Measurements from ENCODE around the gene FOXD4L6.
"Not testable (repeated sequence)": the region's sequence is repeated elsewhere in the genome, so short reads cannot be mapped to it uniquely, and the experiment has no call there.

The FOXD4L6 gene

GRCh38 chr9:41128581-41128980 is at the start of gene FOXD4L6:
Gene FOXD4L6 (minus strand): TSS chr9:41128681. CDS start chr9:41128383, 298 bp downstream.
- not testable (repeated sequence) for H3K4me1 Mint-ChIP-seq; H3K4me3 Mint-ChIP-seq; H3K36me3 Mint-ChIP-seq (ENCODE audit: low read depth); H3K9me3 Mint-ChIP-seq; H3K27ac Mint-ChIP-seq; H3K27me3 Mint-ChIP-seq (ENCODE audit: low read depth)

- not testable (repeated sequence) for H3K36me3 Mint-ChIP-seq (ENCODE audit: low read depth); H3K9me3 Mint-ChIP-seq; H3K4me1 Mint-ChIP-seq; H3K4me3 Mint-ChIP-seq; H3K27ac Mint-ChIP-seq; H3K27me3 Mint-ChIP-seq (ENCODE audit: low read depth)
Measured at GRCh38 chr9:41174994-41175393, 46.5 kb upstream of the FOXD4L6 start.

- not testable (repeated sequence) for H3K4me1 Mint-ChIP-seq; H3K4me3 Mint-ChIP-seq; H3K27me3 Mint-ChIP-seq (ENCODE audit: low read depth); H3K36me3 Mint-ChIP-seq (ENCODE audit: low read depth); H3K27ac Mint-ChIP-seq; H3K9me3 Mint-ChIP-seq
Measured at GRCh38 chr9:41150116-41150515, 21.6 kb upstream of the FOXD4L6 start.

- not testable (repeated sequence) for H3K9me3 Mint-ChIP-seq; H3K4me3 Mint-ChIP-seq; H3K27ac Mint-ChIP-seq; H3K36me3 Mint-ChIP-seq (ENCODE audit: low read depth); H3K4me1 Mint-ChIP-seq; H3K27me3 Mint-ChIP-seq (ENCODE audit: low read depth)
Measured at GRCh38 chr9:41141878-41142277, 13.4 kb upstream of the FOXD4L6 start.

GRCh38 chr9:41126746-41127446 is 1.6 kb downstream of the FOXD4L6 start:
- H3K9me3 Mint-ChIP-seq; H3K4me1 Mint-ChIP-seq; H3K27ac Mint-ChIP-seq; H3K27me3 Mint-ChIP-seq (ENCODE audit: low read depth); H3K4me3 Mint-ChIP-seq; H3K36me3 Mint-ChIP-seq (ENCODE audit: low read depth): not testable (repeated sequence)

GRCh38 chr9:41125936-41126335 is 2.5 kb downstream of the FOXD4L6 start:
- H3K27ac Mint-ChIP-seq; H3K36me3 Mint-ChIP-seq (ENCODE audit: low read depth); H3K4me1 Mint-ChIP-seq; H3K27me3 Mint-ChIP-seq (ENCODE audit: low read depth); H3K9me3 Mint-ChIP-seq; H3K4me3 Mint-ChIP-seq: not testable (repeated sequence)

GRCh38 chr9:41125109-41125658 is 3.3 kb downstream of the FOXD4L6 start:
- H3K4me3 Mint-ChIP-seq; H3K27ac Mint-ChIP-seq; H3K9me3 Mint-ChIP-seq; H3K36me3 Mint-ChIP-seq (ENCODE audit: low read depth); H3K27me3 Mint-ChIP-seq (ENCODE audit: low read depth); H3K4me1 Mint-ChIP-seq: not testable (repeated sequence)

GRCh38 chr9:41124250-41125108 is 4.0 kb downstream of the FOXD4L6 start:
- not testable (repeated sequence) for H3K27me3 Mint-ChIP-seq (ENCODE audit: low read depth); H3K27ac Mint-ChIP-seq; H3K4me1 Mint-ChIP-seq; H3K9me3 Mint-ChIP-seq; H3K4me3 Mint-ChIP-seq; H3K36me3 Mint-ChIP-seq (ENCODE audit: low read depth)

GRCh38 chr9:41123812-41124211 is 4.7 kb downstream of the FOXD4L6 start:
- not testable (repeated sequence) for H3K36me3 Mint-ChIP-seq (ENCODE audit: low read depth); H3K4me1 Mint-ChIP-seq; H3K9me3 Mint-ChIP-seq; H3K4me3 Mint-ChIP-seq; H3K27ac Mint-ChIP-seq
- peaks cover 10% of the 10 kb centered on the region for H3K27me3 Mint-ChIP-seq (ENCODE audit: low read depth)

GRCh38 chr9:41123396-41123795 is 5.1 kb downstream of the FOXD4L6 start:
- not testable (repeated sequence) for H3K4me3 Mint-ChIP-seq; H3K27ac Mint-ChIP-seq; H3K9me3 Mint-ChIP-seq; H3K4me1 Mint-ChIP-seq; H3K36me3 Mint-ChIP-seq (ENCODE audit: low read depth)
- peaks cover 10% of the 10 kb centered on the region for H3K27me3 Mint-ChIP-seq (ENCODE audit: low read depth)

GRCh38 chr9:41120696-41121095 is 7.8 kb downstream of the FOXD4L6 start:
- not testable (repeated sequence) for H3K27me3 Mint-ChIP-seq (ENCODE audit: low read depth); H3K36me3 Mint-ChIP-seq (ENCODE audit: low read depth); H3K9me3 Mint-ChIP-seq; H3K4me3 Mint-ChIP-seq; H3K27ac Mint-ChIP-seq; H3K4me1 Mint-ChIP-seq

- H3K9me3 Mint-ChIP-seq; H3K36me3 Mint-ChIP-seq (ENCODE audit: low read depth); H3K4me3 Mint-ChIP-seq; H3K27ac Mint-ChIP-seq; H3K4me1 Mint-ChIP-seq; H3K27me3 Mint-ChIP-seq (ENCODE audit: low read depth): not testable (repeated sequence)
Measured at GRCh38 chr9:41119719-41120118, 8.8 kb downstream of the FOXD4L6 start.

GRCh38 chr9:41119311-41119710 is 9.2 kb downstream of the FOXD4L6 start:
- H3K27me3 Mint-ChIP-seq (ENCODE audit: low read depth); H3K36me3 Mint-ChIP-seq (ENCODE audit: low read depth); H3K27ac Mint-ChIP-seq; H3K9me3 Mint-ChIP-seq; H3K4me3 Mint-ChIP-seq; H3K4me1 Mint-ChIP-seq: not testable (repeated sequence)

- not testable (repeated sequence) for H3K36me3 Mint-ChIP-seq (ENCODE audit: low read depth); H3K4me1 Mint-ChIP-seq; H3K4me3 Mint-ChIP-seq; H3K27me3 Mint-ChIP-seq (ENCODE audit: low read depth); H3K9me3 Mint-ChIP-seq; H3K27ac Mint-ChIP-seq
Measured at GRCh38 chr9:41113348-41113747, 15.1 kb downstream of the FOXD4L6 start.

GRCh38 chr9:41111414-41111813 is 17.1 kb downstream of the FOXD4L6 start:
- not testable (repeated sequence) for H3K27me3 Mint-ChIP-seq (ENCODE audit: low read depth); H3K9me3 Mint-ChIP-seq; H3K27ac Mint-ChIP-seq; H3K4me3 Mint-ChIP-seq; H3K36me3 Mint-ChIP-seq (ENCODE audit: low read depth); H3K4me1 Mint-ChIP-seq
